GM12801 (cell line): ENCODE measurements around the gene SLC30A2.

Experiments
- TF ChIP-seq, protein P1 (sequence below): IDR thresholded peaks from one replicate; pipeline ENCODE4 v1.5.1; 2011; ENCODE audit warnings: control low read depth; ENCODE audit not compliant: insufficient read length; ENCODE audit errors: extremely low read depth

SLC30A2 gene

DNA sequence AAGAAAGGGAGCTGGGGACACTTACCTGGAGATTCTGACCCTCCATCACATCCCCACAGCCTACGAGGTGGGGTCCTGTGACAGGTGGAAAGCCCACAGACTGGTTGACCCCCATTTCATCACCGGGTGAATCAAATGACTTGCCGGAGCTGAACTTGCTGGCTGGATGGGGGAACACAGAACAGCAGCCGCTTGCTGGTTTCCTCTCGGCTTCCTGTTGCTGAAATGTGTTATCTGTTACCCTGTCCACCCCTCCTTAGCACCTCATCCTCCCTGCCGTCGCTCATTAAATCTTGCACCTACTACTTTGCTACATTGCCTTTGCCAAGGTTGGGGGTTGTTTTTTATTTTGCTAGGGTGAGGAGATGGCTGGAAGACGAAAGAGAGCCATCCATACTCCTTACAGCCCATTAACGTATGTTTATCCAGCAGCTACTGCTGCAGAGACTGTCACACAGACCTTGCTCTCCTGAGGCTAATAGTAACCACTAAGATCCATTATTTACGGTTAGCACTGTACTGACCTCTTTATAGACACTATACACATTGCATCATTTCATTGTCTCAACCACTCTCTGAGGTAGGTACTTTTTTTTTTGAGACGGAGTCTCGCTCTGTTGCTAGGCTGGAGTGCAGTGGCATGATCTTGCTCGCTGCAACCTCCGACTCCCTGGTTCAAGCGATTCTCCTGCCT is 55.1 kb downstream of the SLC30A2 start:
- TF ChIP-seq, protein P1, sequence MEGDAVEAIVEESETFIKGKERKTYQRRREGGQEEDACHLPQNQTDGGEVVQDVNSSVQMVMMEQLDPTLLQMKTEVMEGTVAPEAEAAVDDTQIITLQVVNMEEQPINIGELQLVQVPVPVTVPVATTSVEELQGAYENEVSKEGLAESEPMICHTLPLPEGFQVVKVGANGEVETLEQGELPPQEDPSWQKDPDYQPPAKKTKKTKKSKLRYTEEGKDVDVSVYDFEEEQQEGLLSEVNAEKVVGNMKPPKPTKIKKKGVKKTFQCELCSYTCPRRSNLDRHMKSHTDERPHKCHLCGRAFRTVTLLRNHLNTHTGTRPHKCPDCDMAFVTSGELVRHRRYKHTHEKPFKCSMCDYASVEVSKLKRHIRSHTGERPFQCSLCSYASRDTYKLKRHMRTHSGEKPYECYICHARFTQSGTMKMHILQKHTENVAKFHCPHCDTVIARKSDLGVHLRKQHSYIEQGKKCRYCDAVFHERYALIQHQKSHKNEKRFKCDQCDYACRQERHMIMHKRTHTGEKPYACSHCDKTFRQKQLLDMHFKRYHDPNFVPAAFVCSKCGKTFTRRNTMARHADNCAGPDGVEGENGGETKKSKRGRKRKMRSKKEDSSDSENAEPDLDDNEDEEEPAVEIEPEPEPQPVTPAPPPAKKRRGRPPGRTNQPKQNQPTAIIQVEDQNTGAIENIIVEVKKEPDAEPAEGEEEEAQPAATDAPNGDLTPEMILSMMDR = no peak

DNA sequence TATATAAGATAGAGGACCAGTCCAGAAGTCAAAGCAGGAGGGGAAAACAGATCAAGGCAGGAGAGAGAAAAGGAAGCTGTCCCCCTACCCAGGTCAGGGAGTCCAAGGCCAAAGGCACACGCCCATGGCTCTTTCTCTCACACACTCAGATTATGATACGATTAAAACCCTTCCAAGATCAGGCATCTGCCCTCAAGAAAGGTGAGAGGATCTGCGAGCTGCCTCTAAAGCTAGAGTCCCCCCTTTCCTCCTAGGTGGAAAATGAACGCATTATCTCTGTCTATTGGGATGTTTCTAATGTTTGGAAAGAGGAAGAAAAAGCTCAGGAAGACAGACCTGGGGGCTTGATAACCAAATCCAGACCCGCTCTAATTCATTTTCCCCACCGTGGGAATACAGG is 55.7 kb downstream of the SLC30A2 start:
- TF ChIP-seq, protein P1 = no peak

DNA sequence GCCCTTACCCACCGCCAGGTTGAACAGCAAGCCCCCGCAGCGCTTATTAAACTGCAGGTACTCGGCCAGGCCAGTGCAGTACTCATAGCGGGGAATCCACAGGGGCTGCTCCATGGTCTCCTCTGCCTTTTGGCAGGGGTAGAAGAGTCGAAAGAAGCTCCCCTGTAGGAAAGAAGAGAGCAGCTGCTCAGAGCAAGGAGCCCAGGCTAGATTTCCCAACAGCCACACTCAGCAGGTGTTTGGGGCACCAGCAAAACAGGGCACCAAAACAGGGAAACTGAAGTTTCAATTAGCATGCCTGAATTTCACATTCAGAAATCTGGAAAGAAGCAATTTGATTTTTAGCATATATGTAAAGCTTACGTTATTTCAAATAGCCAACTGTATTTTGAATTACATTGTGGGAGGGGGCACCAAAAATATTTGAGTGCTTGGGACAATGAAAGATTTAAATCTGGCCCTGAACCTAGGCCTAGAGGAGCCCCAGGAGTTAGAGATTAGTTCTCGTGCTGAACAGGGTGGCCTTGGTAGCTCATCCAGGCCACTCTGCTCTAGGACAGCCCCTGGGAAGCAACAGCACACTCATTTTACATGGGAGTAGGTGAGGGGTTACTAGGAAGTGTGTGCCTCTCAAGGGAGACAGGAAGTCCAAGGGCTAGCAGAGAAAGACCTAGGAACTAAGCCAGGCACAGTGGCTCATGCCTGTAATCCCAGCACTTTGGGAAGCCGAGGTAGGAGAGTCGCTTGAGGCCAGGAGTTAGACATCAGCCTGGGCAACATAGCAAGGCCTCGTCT is 56.3 kb downstream of the SLC30A2 start:
- TF ChIP-seq, protein P1 = no peak

DNA sequence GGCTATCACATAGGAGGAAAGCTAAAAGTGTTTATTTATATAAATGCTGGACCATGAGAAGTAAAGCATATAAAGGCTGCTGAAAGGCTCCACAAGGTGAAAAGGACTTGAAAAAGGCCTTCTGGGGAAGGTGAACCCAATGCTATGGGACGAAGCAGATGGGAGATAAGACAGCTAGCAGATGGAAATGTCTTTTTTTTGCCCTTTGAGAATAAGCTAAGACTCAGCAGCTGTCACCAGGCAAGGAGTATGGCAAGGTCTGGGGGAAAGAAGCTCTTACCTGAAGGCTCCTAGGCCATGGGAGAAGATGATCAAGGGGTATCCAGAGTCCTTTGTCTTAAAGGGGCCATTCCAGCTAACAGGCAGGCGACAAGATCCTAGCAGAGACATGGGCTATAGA is 58.0 kb downstream of the SLC30A2 start:
- TF ChIP-seq, protein P1 = no peak
